ENCODE results near the gene NFXL1.

NFXL1 gene

GRCh38 chr4:47837094-47837907, 77.1 kb downstream of the NFXL1 start:
- TF ChIP-seq CTCF (IDR thresholded peaks at IDR 0.05; ENCODE audit: low read depth, low read length, missing control alignments): no peak
- DNase-seq (ENCODE audit: extremely low read depth, low read depth): no peak
- H3K4me3 ChIP-seq (replicated peaks; ENCODE audit: low read depth, low read length): peak overlapping the region; percentile 49

DNA sequence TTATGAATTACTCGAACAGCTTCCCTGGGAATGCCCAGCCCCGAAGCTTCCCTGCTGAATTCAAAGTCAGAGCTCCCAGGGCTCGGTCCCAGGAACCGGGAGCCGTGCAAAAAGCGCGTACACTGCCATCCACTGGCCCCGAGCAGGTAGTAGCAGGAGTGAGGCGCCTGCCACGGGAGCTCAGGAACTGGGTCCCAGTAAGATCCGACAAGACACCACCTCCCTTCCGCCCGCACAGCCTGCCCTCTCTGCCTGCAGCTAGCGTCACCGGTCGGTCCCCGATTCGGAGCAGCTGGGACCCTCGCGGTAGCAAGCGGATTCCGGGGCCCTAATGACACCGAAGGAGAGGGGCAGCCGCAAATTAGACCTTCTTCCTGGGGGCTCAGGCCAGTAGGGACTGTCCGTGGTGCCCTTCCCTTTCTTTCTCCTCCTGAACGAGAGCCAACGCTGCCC, 77.7 kb downstream of the NFXL1 start:
- peak; percentile 46 for DNase-seq (ENCODE audit: extremely low read depth, low read depth)
- TF ChIP-seq CTCF (IDR thresholded peaks at IDR 0.05; ENCODE audit: low read depth, low read length, missing control alignments): peak; percentile 72
- peak overlapping the region; percentile 49 for H3K4me3 ChIP-seq (replicated peaks; ENCODE audit: low read depth, low read length)

- no peak for TF ChIP-seq CTCF (IDR thresholded peaks at IDR 0.05; ENCODE audit: low read depth, low read length, missing control alignments)
- no peak overlapping the region for H3K4me3 ChIP-seq (replicated peaks; ENCODE audit: low read depth, low read length)
- no peak for DNase-seq (ENCODE audit: extremely low read depth, low read depth)
Observed at GRCh38 chr4:47835494-47835893, 78.9 kb downstream of the NFXL1 start.

DNA sequence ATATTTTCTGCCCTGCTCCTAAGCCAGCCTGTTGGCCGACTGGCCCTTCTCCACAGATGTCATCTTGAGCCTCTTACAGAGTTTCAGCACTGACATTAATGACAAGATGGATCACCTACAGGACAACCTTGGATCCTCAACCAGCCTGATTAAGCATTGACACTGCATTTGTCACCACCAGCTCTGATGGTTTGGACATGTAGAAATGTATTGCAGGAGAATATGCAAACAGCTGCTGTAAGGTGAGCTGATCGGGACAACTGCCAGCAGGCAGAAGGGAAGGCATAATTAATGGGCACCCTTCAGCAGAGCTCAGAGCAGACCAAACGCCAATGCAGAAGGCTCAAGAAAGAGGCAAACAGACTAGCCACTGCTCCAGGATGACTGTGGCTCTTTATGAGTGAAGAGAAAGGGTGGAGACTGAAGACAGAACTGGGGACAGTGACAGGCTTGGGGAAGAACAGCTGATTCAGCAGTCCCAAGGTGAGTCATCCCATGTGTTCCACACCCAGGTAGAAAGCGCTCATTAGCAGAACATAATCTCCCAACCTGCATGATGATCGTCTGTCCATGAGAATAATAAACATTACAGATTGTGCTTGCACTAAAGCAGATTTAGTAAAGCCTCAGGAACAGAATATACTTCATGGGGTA, 83.2 kb downstream of the NFXL1 start:
- DNase-seq (ENCODE audit: extremely low read depth, low read depth): no peak

DNA sequence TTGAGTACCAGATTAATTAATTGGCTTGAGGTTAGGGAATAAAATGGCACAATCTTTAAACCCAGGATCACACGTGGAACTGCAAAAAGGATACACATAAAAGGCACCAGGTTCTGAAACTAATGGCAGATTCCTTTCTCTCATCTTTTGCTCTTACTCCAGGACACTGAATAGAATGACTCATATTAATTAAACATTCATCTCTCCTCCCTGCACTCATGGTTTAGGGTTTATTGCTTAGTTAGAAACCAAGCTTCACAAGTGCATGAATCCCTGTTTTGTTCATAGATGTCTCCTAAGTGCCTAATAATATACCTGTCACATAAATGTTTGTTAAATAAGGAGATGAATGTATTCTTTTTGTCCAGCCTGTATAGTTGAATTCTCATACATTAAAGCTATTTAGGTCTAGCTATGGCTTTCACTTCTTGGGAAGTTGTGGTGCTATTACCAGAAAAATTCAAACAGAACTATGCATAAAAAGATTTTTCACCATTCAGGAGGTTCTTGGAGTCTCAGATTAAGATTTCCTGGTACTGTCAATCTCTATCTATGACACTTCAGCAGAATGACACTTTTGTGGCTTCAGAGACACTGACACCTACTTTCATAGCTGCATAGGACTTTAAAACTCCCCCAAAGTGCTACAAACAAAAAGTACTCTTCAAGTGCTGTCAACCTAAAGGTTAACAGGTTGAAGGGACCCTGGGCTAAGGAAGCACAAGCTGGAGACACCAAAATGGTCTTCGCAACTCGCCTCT, 83.9 kb downstream of the NFXL1 start:
- DNase-seq (ENCODE audit: extremely low read depth, low read depth): no peak
- no peak overlapping the region for H3K4me3 ChIP-seq (replicated peaks; ENCODE audit: low read depth, low read length)
- no peak for TF ChIP-seq CTCF (IDR thresholded peaks at IDR 0.05; ENCODE audit: low read depth, low read length, missing control alignments)

More for the DNA sequence above, 83.2 kb downstream of the NFXL1 start:
- TF ChIP-seq CTCF (IDR thresholded peaks at IDR 0.05; ENCODE audit: low read depth, low read length, missing control alignments): no peak
- no peak overlapping the region for H3K4me3 ChIP-seq (replicated peaks; ENCODE audit: low read depth, low read length)

GRCh38 chr4:47829438-47829837, 84.9 kb downstream of the NFXL1 start:
- no peak for TF ChIP-seq CTCF (IDR thresholded peaks at IDR 0.05; ENCODE audit: low read depth, low read length, missing control alignments)

More at GRCh38 chr4:47829438-47829837, 84.9 kb downstream of the NFXL1 start:
- no peak for DNase-seq (ENCODE audit: extremely low read depth, low read depth)
- no peak overlapping the region for H3K4me3 ChIP-seq (replicated peaks; ENCODE audit: low read depth, low read length)
